ENCODE data around the gene TUBB4B. TPM values are rescaled to one million over a fixed set of nuclear protein-coding genes. Genes with fewer than 3 reads are reported as not detected.

TUBB4B gene
- polyA plus RNA-seq, 2 of the 4 experiments (the other 2 are of a cell fraction), result 256 to 671 TPM

DNA sequence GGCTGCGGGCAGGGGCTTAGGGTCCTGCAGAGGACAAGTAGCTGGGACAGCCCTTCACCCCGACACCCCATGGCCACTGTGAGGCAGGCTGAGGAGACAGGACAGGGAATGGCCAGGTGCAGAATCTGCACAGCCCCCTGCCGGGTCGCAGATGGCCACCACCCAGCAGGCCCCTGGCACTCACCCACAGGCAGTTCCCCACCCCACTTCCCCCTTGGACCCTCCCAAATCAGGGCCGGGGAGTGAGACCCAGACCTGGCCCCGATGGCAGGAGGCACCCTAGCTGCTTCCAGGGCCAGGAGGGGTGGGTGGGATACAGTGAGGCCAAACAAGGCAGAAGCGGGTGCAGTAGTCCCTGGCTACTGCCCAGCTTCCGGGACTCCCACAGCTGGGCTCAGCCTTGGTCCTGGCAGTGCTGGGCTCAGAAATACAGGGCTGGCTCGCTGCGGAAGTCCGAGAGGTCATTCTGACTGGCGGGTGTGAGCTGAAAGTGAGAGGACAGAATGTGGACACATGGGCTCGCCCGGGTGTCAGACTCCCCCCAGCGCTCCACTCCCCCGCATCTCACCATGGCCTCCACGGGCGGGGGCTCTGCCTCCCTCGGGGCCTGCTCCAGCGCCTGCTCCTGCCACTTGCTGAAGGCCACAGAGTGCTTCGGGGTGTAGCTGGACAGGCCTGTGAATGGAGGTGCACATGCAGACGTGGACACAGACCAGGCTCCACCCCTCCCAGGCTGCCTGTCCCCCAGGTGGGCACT lies 49.2 kb upstream of the TUBB4B start:
- no peak for TF ChIP-seq MAZ (IDR thresholded peaks at IDR 0.05; ENCODE audit: borderline replicate concordance, low read depth, low read length)
- TF ChIP-seq ESRRA (IDR thresholded peaks at IDR 0.05; ENCODE audit: borderline replicate concordance, low read length), result no peak
- TF ChIP-seq POLR2A (IDR thresholded peaks at IDR 0.05; ENCODE audit: low read length), result no peak
- TF ChIP-seq NPAS2 (CRISPR knock-in tag; IDR thresholded peaks at IDR 0.05; ENCODE audit: borderline replicate concordance), result no peak
- WGBS (ENCODE audit: missing lambda C conversion rate), result 82% methylated on average over 14 of the region's 22 CpGs

DNA sequence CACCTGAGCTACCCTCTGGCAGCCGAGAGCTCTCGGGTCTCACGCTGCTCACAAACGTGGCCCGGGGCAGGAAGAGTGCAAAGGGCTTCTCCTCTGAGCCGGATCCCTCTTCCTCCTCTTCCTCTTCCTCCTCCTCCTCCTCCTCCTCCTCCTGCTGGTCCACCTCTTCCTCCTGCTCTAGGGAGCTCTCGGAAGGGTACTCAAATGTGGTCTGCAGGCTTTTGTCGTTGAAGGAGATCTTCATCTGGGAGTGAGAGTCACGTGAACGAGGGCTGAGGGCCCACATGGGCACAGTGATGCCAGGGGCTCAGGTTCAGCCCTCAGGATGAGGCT lies 48.7 kb upstream of the TUBB4B start:
- H3K4me1 ChIP-seq, result peaks cover 36% of the 10 kb centered on the region
- H3K4me2 ChIP-seq, result no peak overlapping the region
- DNase-seq (ENCODE audit: low read depth in 1 of 2, low spot score in 1 of 2), result no peak
- H3K27ac ChIP-seq, result no peak overlapping the region
- no peak overlapping the region for H3K4me3 ChIP-seq
- POLR2A ChIA-PET, result interaction anchor here (1.8 kb wide), 1 partner anchor 8 kb away, joined by 10 read pairs; the partner anchor contains the start of gene TPRN
- ATAC-seq, result no peak
- 86% methylated on average over 10 of the region's 10 CpGs for WGBS (ENCODE audit: missing lambda C conversion rate)
- TF ChIP-seq HDAC2 (IDR thresholded peaks at IDR 0.05), result no peak
- no peak for TF ChIP-seq PHF8 (IDR thresholded peaks at IDR 0.05; ENCODE audit: borderline replicate concordance, low read depth)
- TF ChIP-seq HOXB5 (CRISPR knock-in tag; IDR thresholded peaks at IDR 0.05), result no peak
- TF ChIP-seq, protein P1, sequence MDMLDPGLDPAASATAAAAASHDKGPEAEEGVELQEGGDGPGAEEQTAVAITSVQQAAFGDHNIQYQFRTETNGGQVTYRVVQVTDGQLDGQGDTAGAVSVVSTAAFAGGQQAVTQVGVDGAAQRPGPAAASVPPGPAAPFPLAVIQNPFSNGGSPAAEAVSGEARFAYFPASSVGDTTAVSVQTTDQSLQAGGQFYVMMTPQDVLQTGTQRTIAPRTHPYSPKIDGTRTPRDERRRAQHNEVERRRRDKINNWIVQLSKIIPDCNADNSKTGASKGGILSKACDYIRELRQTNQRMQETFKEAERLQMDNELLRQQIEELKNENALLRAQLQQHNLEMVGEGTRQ (IDR thresholded peaks at IDR 0.05), result no peak
- no peak for TF ChIP-seq CBX8 (IDR thresholded peaks at IDR 0.05)
- TF ChIP-seq HEYL (CRISPR knock-in tag; IDR thresholded peaks at IDR 0.05), result no peak
- TF ChIP-seq, protein P2, sequence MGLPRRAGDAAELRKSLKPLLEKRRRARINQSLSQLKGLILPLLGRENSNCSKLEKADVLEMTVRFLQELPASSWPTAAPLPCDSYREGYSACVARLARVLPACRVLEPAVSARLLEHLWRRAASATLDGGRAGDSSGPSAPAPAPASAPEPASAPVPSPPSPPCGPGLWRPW (IDR thresholded peaks at IDR 0.05), result no peak
- no peak for TF ChIP-seq GATA3 (IDR thresholded peaks at IDR 0.05; ENCODE audit: borderline replicate concordance)
- TF ChIP-seq BHLHE40 (IDR thresholded peaks at IDR 0.05; ENCODE audit: low read depth, low read length), result no peak
- no peak for TF ChIP-seq TFCP2L1 (CRISPR knock-in tag; IDR thresholded peaks at IDR 0.05)
- TF ChIP-seq SREBF2 (IDR thresholded peaks at IDR 0.05), result no peak
- no peak for TF ChIP-seq EHF (CRISPR knock-in tag; IDR thresholded peaks at IDR 0.05)
- TF ChIP-seq RAD21 (conservative IDR thresholded peaks at IDR 0.05 in 1 of 2, IDR thresholded peaks at IDR 0.05 in 1 of 2), result no peak
- TF ChIP-seq MYC (IDR thresholded peaks at IDR 0.05; ENCODE audit: borderline replicate concordance, low read length), result no peak
- TF ChIP-seq RCOR1 (IDR thresholded peaks at IDR 0.05; ENCODE audit: low read depth, low read length), result no peak
- no peak for TF ChIP-seq NR3C1 (IDR thresholded peaks at IDR 0.05)
- no peak for TF ChIP-seq MAZ (IDR thresholded peaks at IDR 0.05; ENCODE audit: borderline replicate concordance, low read depth, low read length)
- TF ChIP-seq, protein P3, sequence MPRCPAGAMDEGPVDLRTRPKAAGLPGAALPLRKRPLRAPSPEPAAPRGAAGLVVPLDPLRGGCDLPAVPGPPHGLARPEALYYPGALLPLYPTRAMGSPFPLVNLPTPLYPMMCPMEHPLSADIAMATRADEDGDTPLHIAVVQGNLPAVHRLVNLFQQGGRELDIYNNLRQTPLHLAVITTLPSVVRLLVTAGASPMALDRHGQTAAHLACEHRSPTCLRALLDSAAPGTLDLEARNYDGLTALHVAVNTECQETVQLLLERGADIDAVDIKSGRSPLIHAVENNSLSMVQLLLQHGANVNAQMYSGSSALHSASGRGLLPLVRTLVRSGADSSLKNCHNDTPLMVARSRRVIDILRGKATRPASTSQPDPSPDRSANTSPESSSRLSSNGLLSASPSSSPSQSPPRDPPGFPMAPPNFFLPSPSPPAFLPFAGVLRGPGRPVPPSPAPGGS (IDR thresholded peaks at IDR 0.05), result no peak
- TF ChIP-seq JUN (IDR thresholded peaks at IDR 0.05), result no peak
- TF ChIP-seq RFX5 (IDR thresholded peaks at IDR 0.05), result no peak
- CTCF ChIA-PET, result interaction anchor here (0.6 to 11.5 kb wide), 8 partner anchors 10 to 125 kb away, joined by 3 to 156 read pairs (median 5); partner anchors contain the start of genes CYSRT1, LRRC26, RNF208 and RNF224
- no peaks in the 10 kb centered on the region for H3K9me3 ChIP-seq
- FAIRE-seq, result no peak

More for the DNA sequence above, 49.2 kb upstream of the TUBB4B start:
- POLR2A ChIA-PET, result interaction anchor here (1.8 kb wide), 1 partner anchor 9 kb away, joined by 10 read pairs; the partner anchor contains the start of gene TPRN
- no peak overlapping the region for H3K4me3 ChIP-seq
- CTCF ChIA-PET, result interaction anchor here (0.6 to 11.5 kb wide), 8 partner anchors 9 to 107 kb away, joined by 3 to 156 read pairs (median 5); partner anchors contain the start of genes CYSRT1, LRRC26, RNF208 and RNF224
- H3K27ac ChIP-seq, result no peak overlapping the region
- no peak overlapping the region for H3K4me2 ChIP-seq
- H3K4me1 ChIP-seq, result peaks cover 41% of the 10 kb centered on the region
- ATAC-seq (no peak), DNase-seq (ENCODE audit: low read depth in 1 of 2, low spot score in 1 of 2) (no peak), FAIRE-seq (no peak)
- H3K9me3 ChIP-seq, result no peaks in the 10 kb centered on the region

Measured in A549 (cell line).